GM12874 (cell line): ENCODE results near the gene ACTG1.

ENCODE experiments used
- CTCF ChIP-seq: IDR thresholded peaks from 2 replicates; pipeline ENCODE4 v1.5.1; 2011; ENCODE audit warnings: low read depth, mild to moderate bottlenecking, control low read depth, low read length, moderate library complexity; ENCODE audit not compliant: insufficient read depth

ACTG1 gene

GRCh38 chr17:81484195-81484979, 28.2 kb downstream of the ACTG1 start:
- TF ChIP-seq CTCF: peak; percentile 98

- no peak for TF ChIP-seq CTCF
Measured at GRCh38 chr17:81483862-81484194, 28.8 kb downstream of the ACTG1 start.

- TF ChIP-seq CTCF: no peak
Measured at GRCh38 chr17:81483085-81483861, 29.3 kb downstream of the ACTG1 start.

GRCh38 chr17:81482673-81483072, 29.9 kb downstream of the ACTG1 start:
- no peak for TF ChIP-seq CTCF

GRCh38 chr17:81481815-81482505, 30.6 kb downstream of the ACTG1 start:
- TF ChIP-seq CTCF: no peak

GRCh38 chr17:81481073-81481799, 31.4 kb downstream of the ACTG1 start:
- no peak for TF ChIP-seq CTCF
